Stimulated activated CD8-positive, alpha-beta memory T cell treated with anti-CD3 and anti-CD28 coated beads, Interleukin-12 subunit alpha, Interleukin-12 subunit beta, amount 100 ng/mL, for 24 hours (primary cell): ENCODE measurements around the gene LRRC56.
"Not testable (repeated sequence)": the region's sequence is repeated elsewhere in the genome, so short reads cannot be mapped to it uniquely, and the experiment has no call there.

Experiments used
- DNase-seq: peaks from one replicate; pipeline ENCODE4 v3.0.0-alpha.2; 2020; ENCODE audit errors: extremely low read depth

The LRRC56 gene

DNA sequence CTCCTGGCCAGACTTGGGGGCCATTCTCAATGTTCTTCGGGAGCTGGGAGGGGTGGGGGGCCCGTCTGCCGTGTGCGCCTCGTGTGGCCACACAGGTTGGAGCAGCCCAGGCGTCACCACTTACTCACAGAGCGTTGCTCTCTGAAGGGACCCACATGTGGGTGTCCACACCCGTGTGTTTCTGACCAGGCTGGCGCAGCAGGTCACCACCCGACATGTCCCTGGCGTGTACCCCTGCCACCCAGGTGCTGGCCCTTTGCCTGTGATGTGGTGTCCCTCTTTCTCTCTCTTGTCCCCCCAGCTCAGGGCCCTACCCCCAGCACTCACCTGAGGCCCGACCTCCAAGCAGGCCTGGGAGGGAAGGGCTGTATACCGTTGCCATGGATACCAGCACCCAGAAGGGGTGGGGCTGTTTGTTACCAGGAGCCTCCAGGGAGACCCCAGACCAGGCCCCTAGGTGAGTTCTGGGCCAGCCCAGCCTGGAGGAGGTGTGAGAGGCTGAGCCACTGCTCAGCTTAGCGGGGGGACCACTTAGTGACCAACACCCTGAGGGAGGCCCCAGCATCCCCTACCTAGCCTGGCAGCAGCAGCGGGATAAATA is 21.8 kb downstream of the LRRC56 start:
- DNase-seq, result no peak

GRCh38 chr11:559712-560304 is 22.5 kb downstream of the LRRC56 start:
- no peak for DNase-seq

DNA sequence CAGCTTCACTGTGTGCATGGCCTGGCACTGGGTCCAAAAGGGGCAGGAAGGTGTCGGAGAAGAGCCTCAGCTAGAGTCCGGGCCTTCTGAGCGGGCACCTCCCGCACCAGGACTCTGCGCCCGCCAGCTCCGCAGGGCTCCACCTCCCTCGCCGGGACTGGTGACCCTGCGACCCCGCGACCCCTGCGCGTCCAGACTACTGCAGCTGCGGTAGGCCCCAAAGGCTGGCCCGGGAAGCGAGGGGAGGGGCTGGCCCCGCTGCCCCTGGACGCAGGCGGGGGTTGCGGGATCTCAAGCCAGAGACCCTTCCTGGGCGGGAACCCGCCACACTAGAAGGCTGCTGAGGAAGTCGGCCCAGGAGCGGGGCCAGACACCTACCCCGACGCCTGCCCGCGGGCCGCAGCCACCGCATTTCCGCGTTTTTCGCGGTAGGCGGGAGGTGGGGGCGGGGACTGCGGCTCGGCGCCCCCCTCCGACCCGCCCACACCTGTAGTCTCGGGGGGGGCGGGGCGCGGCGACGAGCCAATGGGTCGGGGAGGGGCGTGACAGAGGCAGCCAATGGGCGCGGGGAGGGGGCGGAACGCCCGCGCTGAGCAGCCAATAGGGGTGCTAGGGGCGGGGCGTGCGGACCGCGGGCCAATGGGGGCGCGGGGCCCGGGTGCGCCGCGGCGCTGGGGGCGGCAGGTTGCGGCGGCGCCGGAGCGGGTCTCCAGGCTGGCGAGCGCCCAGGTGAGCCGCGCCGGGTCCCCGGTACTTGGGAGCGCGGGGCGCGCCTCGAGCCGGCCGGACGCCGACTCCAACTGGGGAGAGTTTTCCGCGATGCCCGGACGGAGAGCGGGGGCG is 23.2 kb downstream of the LRRC56 start, which contains the start of the genes LMNTD2 and RASSF7:
LMNTD2 (minus strand) TSS at position 434 of the 843 bp plus-strand sequence; CDS start at position 412, 22 bp downstream.
RASSF7 (plus strand) TSS at position 666 of the 843 bp plus-strand sequence. CDS start 799 bp downstream, outside the sequence.
- peak; percentile 88 for DNase-seq

DNA sequence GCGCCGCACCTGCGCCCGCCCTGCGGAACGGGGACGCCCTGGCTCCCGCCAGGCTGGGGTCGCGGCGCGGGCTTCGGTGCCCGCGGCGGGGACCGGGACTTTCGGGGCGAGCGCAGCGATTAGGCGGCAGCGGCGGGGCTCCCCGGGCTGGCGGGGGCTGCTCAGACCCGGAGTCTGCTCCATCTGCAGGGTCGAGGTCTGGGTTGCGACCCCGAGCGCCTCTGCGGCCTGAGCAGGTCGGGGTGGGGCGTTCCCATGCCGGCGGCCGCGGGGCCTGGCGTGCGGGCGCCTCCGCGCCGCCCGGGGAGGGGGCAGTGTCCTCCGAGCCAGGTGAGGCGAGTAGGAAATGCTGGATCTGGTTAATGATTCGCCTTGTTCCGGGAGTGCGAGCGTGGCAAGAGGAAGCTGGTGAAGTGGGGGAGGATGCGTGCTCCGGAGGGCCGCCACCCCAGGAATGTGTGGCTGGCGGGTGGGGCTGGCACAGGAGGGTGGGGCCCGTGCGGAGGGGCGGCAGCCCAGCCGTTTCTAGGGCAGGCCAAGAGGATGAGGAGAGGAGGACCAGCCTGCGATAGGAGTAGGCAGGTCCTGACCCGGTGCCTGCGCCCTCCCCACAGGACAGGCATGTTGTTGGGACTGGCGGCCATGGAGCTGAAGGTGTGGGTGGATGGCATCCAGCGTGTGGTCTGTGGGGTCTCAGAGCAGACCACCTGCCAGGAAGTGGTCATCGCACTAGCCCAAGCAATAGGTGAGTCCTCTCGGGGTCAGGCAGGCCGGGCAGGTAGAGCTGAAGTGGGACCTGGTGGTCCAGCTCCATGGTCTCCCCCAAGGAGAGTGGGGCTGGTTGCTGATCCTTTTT is 24.0 kb downstream of the LRRC56 start:
- DNase-seq, result no peak

DNA sequence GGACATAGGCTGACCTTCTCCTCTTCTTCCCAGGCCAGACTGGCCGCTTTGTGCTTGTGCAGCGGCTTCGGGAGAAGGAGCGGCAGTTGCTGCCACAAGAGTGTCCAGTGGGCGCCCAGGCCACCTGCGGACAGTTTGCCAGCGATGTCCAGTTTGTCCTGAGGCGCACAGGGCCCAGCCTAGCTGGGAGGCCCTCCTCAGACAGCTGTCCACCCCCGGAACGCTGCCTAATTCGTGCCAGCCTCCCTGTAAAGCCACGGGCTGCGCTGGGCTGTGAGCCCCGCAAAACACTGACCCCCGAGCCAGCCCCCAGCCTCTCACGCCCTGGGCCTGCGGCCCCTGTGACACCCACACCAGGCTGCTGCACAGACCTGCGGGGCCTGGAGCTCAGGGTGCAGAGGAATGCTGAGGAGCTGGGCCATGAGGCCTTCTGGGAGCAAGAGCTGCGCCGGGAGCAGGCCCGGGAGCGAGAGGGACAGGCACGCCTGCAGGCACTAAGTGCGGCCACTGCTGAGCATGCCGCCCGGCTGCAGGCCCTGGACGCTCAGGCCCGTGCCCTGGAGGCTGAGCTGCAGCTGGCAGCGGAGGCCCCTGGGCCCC is 24.8 kb downstream of the LRRC56 start:
- no peak for DNase-seq

GRCh38 chr11:563066-563811 is 25.9 kb downstream of the LRRC56 start:
- no peak for DNase-seq

DNA sequence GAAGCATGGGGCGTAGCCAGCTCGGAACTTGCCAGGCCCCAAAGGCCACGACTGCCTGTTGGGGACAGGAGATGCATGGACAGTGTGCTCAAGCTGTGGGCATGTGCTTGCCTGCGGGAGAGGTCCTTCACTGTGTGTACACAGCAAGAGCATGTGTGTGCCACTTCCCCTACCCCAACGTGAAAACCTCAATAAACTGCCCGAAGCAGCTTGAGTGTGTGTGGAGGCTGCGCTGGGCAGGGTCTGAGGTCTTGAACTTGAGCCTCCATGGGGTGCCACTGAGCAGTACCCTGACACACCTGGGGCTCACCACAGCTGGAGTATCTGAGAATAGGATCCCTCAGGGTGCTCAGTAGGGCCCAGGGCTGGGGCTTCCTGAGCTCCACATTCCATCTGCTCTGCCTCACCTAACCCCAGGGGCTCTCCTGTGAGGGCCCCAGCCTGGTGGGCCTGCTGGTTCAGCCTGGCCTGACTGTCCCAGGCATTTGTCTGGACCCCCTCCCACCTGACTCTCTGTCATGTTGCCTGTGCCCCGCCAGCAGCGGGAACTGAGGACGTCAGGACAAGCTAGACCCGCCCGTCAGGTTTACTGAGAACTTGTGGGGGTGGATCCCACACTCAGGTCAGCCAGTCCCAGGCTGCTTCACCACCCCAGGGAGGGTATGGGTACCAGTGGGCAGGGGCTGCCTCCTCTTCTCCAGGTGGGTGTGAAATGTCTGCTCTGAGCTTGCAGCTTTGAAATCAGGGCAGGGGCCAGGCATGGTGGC is 26.7 kb downstream of the LRRC56 start:
- DNase-seq, result no peak

DNA sequence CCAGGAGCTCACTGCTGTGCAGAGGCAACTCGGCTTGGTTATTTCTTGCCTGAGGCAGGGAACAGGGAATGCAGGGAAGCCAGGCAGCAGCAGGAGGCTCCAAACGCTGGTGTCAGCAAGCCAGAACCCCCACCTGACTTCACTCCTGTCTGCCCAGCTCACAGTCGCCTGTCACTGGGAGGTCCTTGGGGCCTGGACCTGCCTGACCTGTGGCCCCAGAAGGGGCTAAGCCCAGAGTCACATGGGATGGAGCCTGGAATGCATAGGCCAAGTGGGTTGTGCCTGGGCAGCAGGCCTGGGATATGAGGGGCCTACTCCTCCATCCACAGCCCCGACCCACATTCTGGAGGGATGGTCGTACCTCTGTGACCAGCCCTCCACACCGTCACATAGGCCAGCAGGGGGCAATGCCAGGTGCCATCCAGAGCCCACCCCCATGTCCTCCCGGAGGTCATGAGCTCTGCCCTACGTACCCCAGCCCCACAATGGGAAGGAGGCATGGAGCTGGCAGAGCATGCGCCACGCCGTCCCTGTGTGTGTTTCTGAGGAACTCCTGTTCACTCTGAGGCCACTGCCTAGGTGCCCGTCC is 28.7 kb downstream of the LRRC56 start:
- DNase-seq, result no peak

GRCh38 chr11:567011-567628 is 29.8 kb downstream of the LRRC56 start:
- no peak for DNase-seq

DNA sequence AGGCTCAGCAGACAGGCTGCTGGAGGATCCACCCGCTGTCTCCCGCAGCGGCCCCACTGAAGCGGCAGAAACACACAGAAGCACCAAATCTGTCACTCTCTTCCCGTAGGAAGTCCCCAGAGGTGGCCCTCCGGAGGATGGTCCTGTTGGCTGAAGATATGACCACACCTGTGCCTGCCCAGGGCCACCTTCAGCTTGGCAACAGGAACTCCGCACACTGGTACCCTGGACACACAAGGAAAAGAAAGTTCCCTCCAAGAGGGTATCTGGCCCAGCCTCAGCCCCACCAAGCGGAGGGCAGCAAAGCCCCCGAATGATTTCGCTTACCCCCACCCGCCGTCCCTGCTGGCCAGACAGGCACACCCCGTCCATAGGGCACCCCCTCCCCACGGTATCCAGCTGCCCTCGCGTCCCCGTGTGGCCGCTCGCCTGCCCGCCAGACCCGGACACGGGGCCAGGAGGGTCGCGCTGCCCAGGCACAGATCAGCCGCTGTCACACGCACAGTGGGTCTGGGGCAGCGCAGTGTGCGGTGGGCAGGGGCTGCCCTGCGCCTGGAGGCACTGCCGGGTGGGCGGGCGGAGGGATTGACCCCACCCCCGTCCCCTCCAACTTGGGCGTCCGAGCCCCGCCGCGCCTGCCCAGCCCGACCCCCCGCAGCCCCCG is 30.4 kb downstream of the LRRC56 start:
- DNase-seq, result no peak

DNA sequence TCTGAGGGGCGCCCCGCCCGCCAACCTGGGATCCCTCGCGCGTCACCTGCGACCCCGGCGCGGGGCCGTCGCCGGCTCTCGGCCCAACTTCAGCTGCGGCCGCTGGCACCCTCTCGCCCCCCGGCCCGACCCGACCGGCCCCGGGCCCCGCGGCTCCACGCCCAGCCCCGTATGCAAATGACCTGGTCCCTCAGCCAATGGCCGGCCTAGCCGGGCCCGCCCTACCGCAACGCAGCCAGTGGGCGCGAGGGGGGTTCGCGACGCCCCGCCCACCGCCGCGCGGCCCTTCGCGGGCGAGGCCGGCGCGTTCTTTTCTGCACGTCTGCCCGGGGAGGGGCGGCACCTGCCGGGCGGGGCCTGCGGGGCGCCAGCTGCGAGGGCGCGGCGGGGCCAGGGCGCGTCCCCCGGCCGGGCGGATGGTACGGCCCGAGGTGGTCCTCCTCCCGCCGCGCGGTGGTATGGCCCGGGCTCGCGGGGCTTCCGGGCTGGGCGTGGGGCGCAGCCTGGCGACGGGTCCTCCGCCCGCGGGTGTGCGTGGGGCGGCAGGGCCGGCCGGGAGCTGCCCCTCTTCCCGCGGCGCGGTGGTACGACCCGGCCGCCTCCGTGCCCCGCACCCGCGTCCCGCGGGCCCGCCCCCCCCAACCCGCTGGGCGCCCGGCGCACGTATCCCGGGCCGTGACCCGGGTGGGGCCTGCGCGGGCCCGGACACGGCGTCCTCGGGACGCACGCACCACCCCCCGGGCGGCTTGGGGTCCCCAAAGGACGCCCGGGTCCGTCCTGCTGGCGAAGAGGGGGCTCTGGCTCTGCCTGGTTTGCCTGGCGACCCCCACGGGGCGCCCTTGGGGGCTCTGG is 31.2 kb downstream of the LRRC56 start:
- peak; percentile 82 for DNase-seq

DNA sequence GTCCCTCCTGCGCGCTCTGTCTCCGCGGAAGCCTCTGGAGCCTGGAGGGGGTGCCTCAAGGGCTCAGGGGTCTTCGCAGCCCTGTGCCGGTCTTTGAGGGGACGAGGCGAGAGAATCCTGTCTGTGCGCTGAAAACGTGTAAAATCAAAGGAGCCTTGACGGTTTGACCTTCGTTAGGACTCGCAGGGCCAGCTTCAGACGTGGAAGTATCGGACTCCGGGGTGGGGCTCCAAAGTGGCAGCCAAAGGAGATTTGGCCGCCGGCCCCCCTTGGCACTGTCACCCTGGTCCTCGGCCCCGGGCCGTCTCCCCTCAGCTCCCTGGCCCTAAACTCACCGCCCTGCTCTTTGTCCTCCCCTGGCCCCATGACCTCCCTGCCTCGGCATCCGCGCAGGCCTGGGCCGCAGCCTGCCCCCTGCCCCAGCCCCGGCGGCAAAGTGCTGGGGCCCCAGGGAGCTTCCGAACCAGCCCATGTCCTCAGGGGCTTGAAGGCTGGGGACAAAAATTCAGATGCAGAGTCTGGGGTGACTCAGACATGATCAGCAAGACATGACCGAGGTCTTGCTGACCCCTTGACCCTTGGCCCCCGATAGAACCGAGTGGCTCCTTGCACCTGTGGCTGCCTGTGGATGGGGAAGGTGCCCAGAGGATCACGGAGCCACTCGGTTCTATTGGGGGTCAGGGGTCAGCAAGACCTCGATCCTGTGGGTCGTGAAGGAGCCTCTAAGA is 32.0 kb downstream of the LRRC56 start:
- DNase-seq, result no peak

GRCh38 chr11:571802-572185 is 34.5 kb downstream of the LRRC56 start:
- DNase-seq, result no peak

DNA sequence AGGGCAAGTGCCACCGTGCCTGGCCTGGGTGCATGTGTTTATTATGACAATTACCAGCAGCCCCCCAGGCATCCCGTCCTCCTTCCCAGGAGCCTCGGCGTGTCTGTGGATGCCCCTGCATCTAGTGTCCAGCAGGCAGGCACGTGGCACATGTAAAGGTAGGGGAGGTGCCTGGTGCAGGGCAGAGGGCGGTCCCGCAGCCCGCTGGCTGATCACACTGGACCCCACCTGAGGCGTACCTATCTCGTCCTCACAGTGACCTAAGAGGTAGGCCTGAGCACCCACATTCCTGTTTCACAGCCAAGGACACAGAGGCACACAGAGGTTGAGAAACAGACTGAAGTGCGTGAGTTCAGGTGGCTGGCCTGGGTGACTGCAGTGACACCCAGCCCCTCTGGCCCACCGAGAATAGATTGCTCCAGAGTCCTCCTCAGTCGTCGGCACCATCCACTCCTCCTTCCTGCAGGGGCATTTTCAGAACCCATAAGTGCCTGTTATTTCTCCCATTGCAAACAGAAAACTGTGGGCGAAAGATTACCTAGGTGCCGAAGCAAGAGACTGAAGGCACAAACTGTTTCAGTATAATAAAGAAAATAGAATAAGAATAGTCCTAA is 35.9 kb downstream of the LRRC56 start:
- DNase-seq, result no peak

DNA sequence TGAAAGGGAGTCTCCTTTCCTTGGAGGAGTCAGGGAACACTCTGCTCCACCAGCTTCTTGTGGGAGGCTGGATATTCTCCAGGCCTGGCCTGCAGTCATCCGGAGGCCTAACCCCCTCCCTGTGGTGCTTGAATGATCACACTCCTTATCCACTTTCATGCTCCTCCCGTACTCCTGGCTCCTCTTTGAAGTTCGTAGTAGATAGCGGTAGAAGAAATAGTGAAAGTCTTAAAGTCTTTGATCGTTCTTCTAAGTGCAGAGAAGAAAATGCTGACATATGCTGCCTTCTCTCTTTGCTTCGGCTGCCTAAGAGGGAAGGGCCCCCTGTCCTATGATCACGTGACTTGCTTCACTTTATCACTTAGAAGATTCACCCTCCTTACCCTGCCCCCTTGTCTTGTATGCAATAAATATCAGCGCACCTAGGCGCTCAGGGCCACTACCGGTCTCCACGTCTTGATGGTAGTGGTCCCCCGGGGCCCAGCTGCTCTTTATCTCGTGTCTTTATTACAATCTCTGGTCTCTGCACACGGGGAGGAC is 36.8 kb downstream of the LRRC56 start:
- DNase-seq, result not testable (repeated sequence)

GRCh38 chr11:574632-575312 is 37.4 kb downstream of the LRRC56 start:
- DNase-seq, result no peak
